PFSK-1 (cell line): Measurements from ENCODE around the gene CNEP1R1.

Experiments
- FOXP2 ChIP-seq: optimal IDR thresholded peaks from 2 replicates; pipeline ENCODE3; 2011; ENCODE audit warnings: borderline replicate concordance, control low read depth, inconsistent platforms; ENCODE audit not compliant: insufficient read depth; ENCODE audit errors: extremely low read length, extremely low read depth
- POLR2AphosphoS5 ChIP-seq: IDR thresholded peaks from 2 replicates; pipeline ENCODE4 v1.6.1; 2012; ENCODE audit warnings: low read depth, mild to moderate bottlenecking, control low read depth, low read length, moderate library complexity
- SIN3A ChIP-seq: IDR thresholded peaks from 2 replicates; pipeline ENCODE4 v1.6.1; 2012; ENCODE audit warnings: mild to moderate bottlenecking, low read length, moderate library complexity, borderline replicate concordance; ENCODE audit not compliant: insufficient read depth
- TAF1 ChIP-seq: IDR thresholded peaks from 2 replicates; pipeline ENCODE4 v1.6.1; 2012; ENCODE audit warnings: low read length, control low read depth, borderline replicate concordance; ENCODE audit not compliant: insufficient read depth
- TF ChIP-seq, protein P1 (sequence below), 2 experiments: IDR thresholded peaks; 2 replicates each; pipeline versions ENCODE4 v1.6.1 to v1.8.0; 2011 to 2012; ENCODE audit warnings: low read depth in 2 of 2, low read length in 2 of 2, control low read depth in 1 of 2, inconsistent platforms in 1 of 2, mild to moderate bottlenecking in 1 of 2, moderate library complexity in 1 of 2; ENCODE audit not compliant: insufficient read depth in 1 of 2

DNA sequence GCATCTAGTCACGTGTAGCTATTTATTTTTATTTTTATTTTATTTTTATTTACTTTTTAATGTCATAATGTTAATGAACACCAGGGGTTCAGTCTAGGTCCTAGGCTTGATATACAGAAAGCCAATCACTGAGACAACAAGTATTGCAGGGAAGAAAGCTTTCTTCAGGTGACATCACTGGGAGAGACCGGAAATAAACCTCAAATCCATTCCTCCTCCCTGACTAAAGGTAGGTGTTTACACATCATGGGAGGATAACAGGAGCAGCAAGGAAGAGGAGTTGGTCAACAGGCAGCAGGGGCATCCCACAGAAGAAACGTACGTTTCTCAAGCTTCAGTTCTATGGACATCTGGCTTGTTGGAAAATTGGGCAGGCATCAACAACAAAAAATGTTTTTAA lies 31.2 kb downstream of the CNEP1R1 start:
- TF ChIP-seq POLR2AphosphoS5 (no peak), TAF1 (no peak), FOXP2 (no peak), SIN3A (no peak)
- TF ChIP-seq, protein P1, sequence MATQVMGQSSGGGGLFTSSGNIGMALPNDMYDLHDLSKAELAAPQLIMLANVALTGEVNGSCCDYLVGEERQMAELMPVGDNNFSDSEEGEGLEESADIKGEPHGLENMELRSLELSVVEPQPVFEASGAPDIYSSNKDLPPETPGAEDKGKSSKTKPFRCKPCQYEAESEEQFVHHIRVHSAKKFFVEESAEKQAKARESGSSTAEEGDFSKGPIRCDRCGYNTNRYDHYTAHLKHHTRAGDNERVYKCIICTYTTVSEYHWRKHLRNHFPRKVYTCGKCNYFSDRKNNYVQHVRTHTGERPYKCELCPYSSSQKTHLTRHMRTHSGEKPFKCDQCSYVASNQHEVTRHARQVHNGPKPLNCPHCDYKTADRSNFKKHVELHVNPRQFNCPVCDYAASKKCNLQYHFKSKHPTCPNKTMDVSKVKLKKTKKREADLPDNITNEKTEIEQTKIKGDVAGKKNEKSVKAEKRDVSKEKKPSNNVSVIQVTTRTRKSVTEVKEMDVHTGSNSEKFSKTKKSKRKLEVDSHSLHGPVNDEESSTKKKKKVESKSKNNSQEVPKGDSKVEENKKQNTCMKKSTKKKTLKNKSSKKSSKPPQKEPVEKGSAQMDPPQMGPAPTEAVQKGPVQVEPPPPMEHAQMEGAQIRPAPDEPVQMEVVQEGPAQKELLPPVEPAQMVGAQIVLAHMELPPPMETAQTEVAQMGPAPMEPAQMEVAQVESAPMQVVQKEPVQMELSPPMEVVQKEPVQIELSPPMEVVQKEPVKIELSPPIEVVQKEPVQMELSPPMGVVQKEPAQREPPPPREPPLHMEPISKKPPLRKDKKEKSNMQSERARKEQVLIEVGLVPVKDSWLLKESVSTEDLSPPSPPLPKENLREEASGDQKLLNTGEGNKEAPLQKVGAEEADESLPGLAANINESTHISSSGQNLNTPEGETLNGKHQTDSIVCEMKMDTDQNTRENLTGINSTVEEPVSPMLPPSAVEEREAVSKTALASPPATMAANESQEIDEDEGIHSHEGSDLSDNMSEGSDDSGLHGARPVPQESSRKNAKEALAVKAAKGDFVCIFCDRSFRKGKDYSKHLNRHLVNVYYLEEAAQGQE (IDR thresholded peaks at IDR 0.05; ENCODE audit: insufficient read depth in 1 of 2, low read depth in 2 of 2, low read length in 2 of 2) = no peak
